Measurements from ENCODE around the gene ADAMTS18. TPM values are rescaled to one million over a fixed set of nuclear protein-coding genes. Genes with fewer than 3 reads are reported as not detected.

The ADAMTS18 gene
- total RNA-seq, 1 donor from 2014 or later, result 0.98 TPM

- H3K4me3 ChIP-seq (ENCODE audit: low read depth, low read length), result no peak overlapping the region
- no peak for DNase-seq (ENCODE audit: low read depth)
- peak; percentile 70 for TF ChIP-seq CTCF (conservative IDR thresholded peaks at IDR 0.05; ENCODE audit: low read depth, low read length)
Observed at GRCh38 chr16:77437859-77438258, 3.0 kb upstream of the ADAMTS18 start.

- H3K4me3 ChIP-seq (ENCODE audit: low read depth, low read length), result no peak overlapping the region
- TF ChIP-seq CTCF (conservative IDR thresholded peaks at IDR 0.05; ENCODE audit: low read depth, low read length), result no peak
- DNase-seq (ENCODE audit: low read depth), result no peak
Observed at GRCh38 chr16:77435272-77435820, 512 bp upstream of the ADAMTS18 start.

GRCh38 chr16:77434022-77434529, 758 bp downstream of the ADAMTS18 start:
- peak overlapping the region; percentile 38 for H3K4me3 ChIP-seq (ENCODE audit: low read depth, low read length)
- no peak for DNase-seq (ENCODE audit: low read depth)
- TF ChIP-seq CTCF (conservative IDR thresholded peaks at IDR 0.05; ENCODE audit: low read depth, low read length), result no peak

- no peak for DNase-seq (ENCODE audit: low read depth)
Observed at GRCh38 chr16:77433146-77433545, 1.7 kb downstream of the ADAMTS18 start.

DNA sequence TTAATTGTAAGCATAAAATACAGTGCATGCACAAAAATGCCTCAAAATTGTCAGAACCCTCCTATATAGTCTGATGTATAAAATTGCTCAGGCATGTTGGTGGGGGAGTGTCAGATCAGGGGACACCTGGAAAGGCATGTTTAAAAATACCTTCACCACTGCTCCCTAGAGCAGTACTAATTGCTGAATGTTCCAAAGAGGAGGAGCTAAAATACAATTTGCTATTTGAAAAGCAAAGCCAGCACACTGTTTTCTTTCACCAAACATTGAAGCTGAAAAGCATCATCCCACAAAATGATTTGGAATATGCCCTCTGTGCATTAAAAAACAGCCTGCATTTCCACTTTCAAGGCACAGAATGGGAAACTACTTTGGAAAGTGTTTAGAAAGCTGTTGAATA, 2.6 kb downstream of the ADAMTS18 start:
- no peak for DNase-seq (ENCODE audit: low read depth)
- H3K4me3 ChIP-seq (ENCODE audit: low read depth, low read length), result no peak overlapping the region
- TF ChIP-seq CTCF (conservative IDR thresholded peaks at IDR 0.05; ENCODE audit: low read depth, low read length), result no peak

More at GRCh38 chr16:77433146-77433545, 1.7 kb downstream of the ADAMTS18 start:
- no peak overlapping the region for H3K4me3 ChIP-seq (ENCODE audit: low read depth, low read length)
- no peak for TF ChIP-seq CTCF (conservative IDR thresholded peaks at IDR 0.05; ENCODE audit: low read depth, low read length)

DNA sequence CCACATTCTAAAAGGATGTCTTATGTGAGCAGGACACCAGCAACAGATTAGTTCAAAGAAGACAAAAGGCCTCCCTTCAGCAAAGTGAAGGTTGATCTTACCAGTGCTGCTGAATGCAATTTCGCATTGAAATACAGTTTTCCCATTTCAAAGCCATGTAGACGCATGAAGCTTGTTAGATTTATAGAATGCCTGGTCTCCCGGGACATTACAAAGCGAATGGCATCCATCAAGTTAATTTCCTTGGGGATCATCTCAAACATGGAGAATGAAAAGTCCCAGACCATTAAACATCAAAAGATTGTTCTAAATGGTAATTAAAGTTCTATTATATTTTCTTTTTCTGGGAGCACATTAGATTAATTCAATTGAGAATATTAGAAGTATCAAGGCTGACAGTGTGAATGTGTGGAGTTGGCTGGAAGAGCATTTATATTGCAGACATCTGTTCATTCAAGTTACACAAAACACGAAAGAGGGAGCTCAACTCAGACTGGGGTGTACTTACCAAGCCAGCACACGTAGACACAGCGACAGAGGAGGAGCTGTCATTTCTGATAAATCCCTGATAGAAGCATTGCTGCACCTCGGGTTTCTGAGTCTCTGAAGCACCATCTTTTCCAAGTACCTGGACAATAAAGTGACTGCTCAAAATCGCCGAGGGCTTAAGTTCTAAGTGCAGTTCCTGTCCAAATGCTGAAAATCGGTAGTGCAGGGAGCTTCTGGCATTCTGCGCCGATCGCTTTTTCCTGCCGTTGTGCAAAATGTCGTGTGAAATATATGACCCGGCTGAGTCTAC, 3.8 kb downstream of the ADAMTS18 start:
- no peak overlapping the region for H3K4me3 ChIP-seq (ENCODE audit: low read depth, low read length)
- TF ChIP-seq CTCF (conservative IDR thresholded peaks at IDR 0.05; ENCODE audit: low read depth, low read length), result no peak
- no peak for DNase-seq (ENCODE audit: low read depth)

Data from epithelial cell of proximal tubule (primary cell).